ENCODE measurements around the gene ST3GAL5.
"Not testable (repeated sequence)": the region's sequence is repeated elsewhere in the genome, so short reads cannot be mapped to it uniquely, and the experiment has no call there.

ST3GAL5 gene

DNA sequence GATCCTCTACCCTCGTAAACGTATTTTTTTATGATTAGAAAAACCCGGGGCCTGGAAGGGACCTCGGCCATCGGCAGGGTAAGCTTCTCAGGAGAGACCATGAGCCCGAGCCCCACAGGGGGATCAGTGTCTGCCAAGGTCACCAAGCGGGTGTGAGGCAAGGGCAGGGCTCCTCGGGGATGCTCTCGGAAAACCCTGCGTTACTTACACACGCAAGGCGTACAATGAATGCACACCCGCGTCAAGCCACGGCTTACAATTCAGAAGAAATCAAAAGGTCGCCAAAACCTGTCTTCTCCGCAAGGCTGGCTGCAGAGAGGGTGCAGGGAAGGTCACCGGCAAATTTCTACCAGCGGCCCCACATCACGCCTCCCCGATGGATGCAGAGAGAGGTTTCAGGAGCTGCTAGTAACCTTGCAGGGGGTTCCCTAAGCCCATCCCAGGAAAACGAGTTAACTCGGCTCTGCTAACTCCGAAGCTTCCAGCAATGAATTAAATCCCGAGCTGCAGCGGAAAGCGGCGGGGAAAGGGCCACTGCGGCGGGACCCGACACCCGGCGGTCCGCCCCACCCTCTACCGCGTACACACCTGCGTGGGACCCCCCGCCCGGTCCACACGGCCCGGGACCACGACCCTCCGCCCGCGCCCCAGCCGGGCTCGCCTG lies 638 bp downstream of the ST3GAL5 start:
- TF ChIP-seq POU2F2 (IDR thresholded peaks at IDR 0.05; ENCODE audit: low read depth, low read length) (no peak), PAX5 (IDR thresholded peaks at IDR 0.05; ENCODE audit: insufficient read depth, low read length, severe bottlenecking) (no peak), POLR2A (IDR thresholded peaks at IDR 0.05; ENCODE audit: low read depth, low read length) (no peak), SPI1 (IDR thresholded peaks at IDR 0.05; ENCODE audit: low read depth, low read length) (no peak), TAF1 (IDR thresholded peaks at IDR 0.05; ENCODE audit: low read depth, low read length) (no peak), POLR2AphosphoS5 (IDR thresholded peaks at IDR 0.05; ENCODE audit: low read depth, low read length) (no peak)
- FAIRE-seq, result peak; percentile 55
- DNase-seq (ENCODE audit: insufficient read length, low spot score), result peak; percentile 25

DNA sequence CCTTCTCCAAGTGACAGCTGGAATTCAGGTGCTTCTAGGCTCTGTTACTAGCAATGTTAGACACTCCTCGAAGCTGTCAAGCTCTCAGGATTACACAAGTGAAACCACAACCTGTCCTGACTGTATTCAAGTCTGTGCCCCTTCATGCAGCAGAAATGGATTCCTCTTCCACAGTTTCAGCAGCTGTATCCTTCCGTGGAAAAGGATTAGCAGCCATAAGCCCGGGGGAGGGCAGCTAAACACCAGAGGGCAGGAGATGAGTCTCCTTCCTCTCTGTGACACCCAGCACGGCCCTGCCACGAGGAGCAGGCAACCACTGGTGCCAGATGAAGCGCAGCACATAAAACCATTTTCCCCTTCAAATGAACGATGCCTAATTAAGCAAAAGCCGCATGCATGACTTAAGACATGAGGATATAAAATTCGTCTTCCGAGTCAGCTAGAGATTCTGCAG lies 1.2 kb downstream of the ST3GAL5 start:
- peak; percentile 81 for FAIRE-seq
- DNase-seq (ENCODE audit: insufficient read length, low spot score), result peak; percentile 19
- TF ChIP-seq SPI1 (IDR thresholded peaks at IDR 0.05; ENCODE audit: low read depth, low read length) (no peak), POU2F2 (IDR thresholded peaks at IDR 0.05; ENCODE audit: low read depth, low read length) (no peak), POLR2AphosphoS5 (IDR thresholded peaks at IDR 0.05; ENCODE audit: low read depth, low read length) (no peak), POLR2A (IDR thresholded peaks at IDR 0.05; ENCODE audit: low read depth, low read length) (no peak), TAF1 (IDR thresholded peaks at IDR 0.05; ENCODE audit: low read depth, low read length) (no peak), PAX5 (IDR thresholded peaks at IDR 0.05; ENCODE audit: insufficient read depth, low read length, severe bottlenecking) (no peak)

DNA sequence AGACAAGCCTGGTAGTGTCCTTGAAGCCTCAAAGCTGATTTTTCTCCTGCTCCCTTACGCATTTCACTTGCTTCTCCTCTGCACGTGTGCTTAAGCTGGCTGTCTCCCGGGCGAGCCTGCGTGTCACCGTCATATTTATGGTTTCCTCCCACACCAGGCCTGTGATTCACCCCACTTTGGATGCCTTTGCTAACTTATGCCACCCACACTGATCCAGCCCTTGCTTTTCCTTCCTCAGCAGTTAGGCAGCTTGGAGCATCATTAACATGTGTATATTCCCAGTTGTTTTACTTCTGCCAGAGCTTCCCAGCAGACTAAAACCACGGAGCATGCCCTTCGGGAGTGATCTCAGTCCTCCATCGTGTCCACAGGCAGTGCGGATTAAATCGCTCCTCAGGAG lies 2.2 kb downstream of the ST3GAL5 start:
- DNase-seq (ENCODE audit: insufficient read length, low spot score) (no peak), FAIRE-seq (no peak)
- no peak for TF ChIP-seq POLR2AphosphoS5 (IDR thresholded peaks at IDR 0.05; ENCODE audit: low read depth, low read length)
- no peak for TF ChIP-seq TAF1 (IDR thresholded peaks at IDR 0.05; ENCODE audit: low read depth, low read length)
- no peak for TF ChIP-seq SPI1 (IDR thresholded peaks at IDR 0.05; ENCODE audit: low read depth, low read length)
- no peak for TF ChIP-seq POLR2A (IDR thresholded peaks at IDR 0.05; ENCODE audit: low read depth, low read length)
- no peak for TF ChIP-seq POU2F2 (IDR thresholded peaks at IDR 0.05; ENCODE audit: low read depth, low read length)
- TF ChIP-seq PAX5 (IDR thresholded peaks at IDR 0.05; ENCODE audit: insufficient read depth, low read length, severe bottlenecking), result no peak

DNA sequence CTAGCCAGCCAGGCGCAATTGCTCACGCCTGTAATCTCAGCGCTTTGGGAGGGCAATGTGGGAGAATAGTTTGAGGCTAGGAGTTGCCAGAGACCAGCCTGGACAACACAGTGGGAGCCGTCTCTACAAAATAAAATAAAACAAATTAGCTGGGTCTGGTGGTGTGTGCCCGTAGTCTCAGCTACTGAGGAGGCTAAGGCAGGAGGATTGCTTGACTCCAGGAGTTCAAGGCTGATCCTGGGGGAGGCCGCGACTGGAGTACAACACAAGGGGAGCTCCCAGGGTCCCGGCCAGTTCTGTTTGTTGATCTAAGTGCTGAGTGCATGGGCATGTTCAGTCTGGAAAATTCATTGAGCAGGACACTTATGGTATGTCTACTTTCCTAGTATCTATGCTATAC lies 2.6 kb downstream of the ST3GAL5 start:
- TF ChIP-seq SPI1 (IDR thresholded peaks at IDR 0.05; ENCODE audit: low read depth, low read length) (no peak), POU2F2 (IDR thresholded peaks at IDR 0.05; ENCODE audit: low read depth, low read length) (no peak), POLR2AphosphoS5 (IDR thresholded peaks at IDR 0.05; ENCODE audit: low read depth, low read length) (no peak), PAX5 (IDR thresholded peaks at IDR 0.05; ENCODE audit: insufficient read depth, low read length, severe bottlenecking) (no peak), TAF1 (IDR thresholded peaks at IDR 0.05; ENCODE audit: low read depth, low read length) (no peak), POLR2A (IDR thresholded peaks at IDR 0.05; ENCODE audit: low read depth, low read length) (no peak)
- no peak for DNase-seq (ENCODE audit: insufficient read length, low spot score)
- FAIRE-seq, result no peak

DNA sequence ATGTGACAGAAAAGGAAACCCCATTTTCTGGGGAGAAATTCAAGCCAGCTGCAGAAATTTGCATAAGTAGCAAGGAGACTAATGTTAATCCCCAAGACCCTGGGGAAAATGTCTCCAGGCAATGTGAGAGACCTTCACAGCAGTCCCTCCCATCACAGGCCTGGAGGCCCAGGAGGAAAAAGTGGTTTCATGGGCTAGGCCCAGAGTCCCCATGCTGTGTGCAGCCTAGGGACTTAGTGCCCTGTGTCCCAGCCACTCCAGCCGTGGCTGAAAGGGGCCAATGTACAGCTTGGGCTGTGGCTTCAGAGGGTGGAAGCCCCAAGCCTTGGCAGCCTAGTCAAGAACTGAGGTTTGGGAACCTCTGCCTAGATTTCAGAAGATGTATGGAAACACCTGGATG lies 7.0 kb downstream of the ST3GAL5 start:
- not testable (repeated sequence) for FAIRE-seq; DNase-seq (ENCODE audit: insufficient read length, low spot score)

DNA sequence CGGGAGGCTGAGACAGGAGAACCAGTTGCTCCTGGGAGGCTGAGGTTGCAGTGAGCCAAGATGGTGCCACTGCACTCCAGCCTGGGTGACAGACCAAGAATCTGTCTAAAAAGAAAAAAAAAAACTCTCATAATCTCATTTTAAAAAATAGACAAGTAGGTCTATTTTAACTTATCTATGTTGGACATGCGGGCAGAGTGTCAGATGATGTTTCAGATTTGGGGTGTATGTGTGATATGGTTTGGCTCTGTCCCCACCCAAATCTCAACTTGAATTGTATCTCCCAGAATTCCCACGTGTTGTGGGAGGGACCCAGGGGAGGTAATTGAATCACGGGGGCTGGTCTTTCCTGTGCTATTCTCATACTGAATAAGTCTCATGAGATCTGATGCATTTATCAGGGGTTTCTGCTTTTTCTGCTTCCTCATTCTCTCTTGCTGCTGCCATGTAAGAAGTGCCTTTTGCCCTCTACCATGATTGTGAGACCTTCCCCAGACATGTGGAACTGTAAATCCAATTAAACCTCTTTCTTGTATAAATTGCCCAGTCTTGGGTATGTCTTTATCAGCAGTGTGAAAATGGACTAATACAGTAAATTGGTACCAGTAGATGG lies 8.0 kb downstream of the ST3GAL5 start:
- not testable (repeated sequence) for DNase-seq (ENCODE audit: insufficient read length, low spot score); FAIRE-seq

DNA sequence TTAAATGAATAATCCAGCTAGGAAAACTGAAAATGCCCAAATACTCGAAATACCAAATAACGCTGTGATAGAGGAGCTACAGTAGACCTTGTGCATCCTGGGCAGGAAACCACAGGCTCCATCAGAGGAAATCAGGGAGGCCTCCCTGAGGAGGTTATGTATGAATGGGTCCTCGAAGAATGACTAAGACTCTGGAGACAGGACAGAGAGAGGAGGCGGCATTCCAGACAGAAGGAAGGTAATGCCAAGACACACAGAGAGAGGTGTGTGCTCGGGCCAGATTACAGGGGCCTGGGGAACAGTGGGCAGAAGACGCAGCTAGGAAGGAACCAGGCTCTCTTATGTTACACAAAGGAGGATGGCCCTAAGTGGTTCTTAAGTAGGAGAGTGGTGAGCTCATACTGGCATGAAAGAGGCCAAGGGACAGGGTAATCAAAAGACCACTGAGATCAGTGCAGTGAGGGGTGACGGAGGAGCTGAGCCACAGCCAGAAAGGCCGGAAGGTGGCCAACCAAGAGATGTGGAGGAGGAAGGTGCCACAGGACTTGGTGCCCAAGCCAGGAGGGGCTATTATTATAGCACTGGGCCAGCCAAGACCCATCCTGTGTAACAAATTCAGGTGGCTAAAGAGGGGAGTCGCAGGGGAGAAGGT lies 9.9 kb downstream of the ST3GAL5 start:
- no peak for FAIRE-seq
- TF ChIP-seq TAF1 (IDR thresholded peaks at IDR 0.05; ENCODE audit: low read depth, low read length), result no peak
- no peak for TF ChIP-seq PAX5 (IDR thresholded peaks at IDR 0.05; ENCODE audit: insufficient read depth, low read length, severe bottlenecking)
- TF ChIP-seq POU2F2 (IDR thresholded peaks at IDR 0.05; ENCODE audit: low read depth, low read length), result no peak
- no peak for TF ChIP-seq SPI1 (IDR thresholded peaks at IDR 0.05; ENCODE audit: low read depth, low read length)
- TF ChIP-seq POLR2A (IDR thresholded peaks at IDR 0.05; ENCODE audit: low read depth, low read length), result no peak
- TF ChIP-seq POLR2AphosphoS5 (IDR thresholded peaks at IDR 0.05; ENCODE audit: low read depth, low read length), result no peak
- DNase-seq (ENCODE audit: insufficient read length, low spot score), result no peak

DNA sequence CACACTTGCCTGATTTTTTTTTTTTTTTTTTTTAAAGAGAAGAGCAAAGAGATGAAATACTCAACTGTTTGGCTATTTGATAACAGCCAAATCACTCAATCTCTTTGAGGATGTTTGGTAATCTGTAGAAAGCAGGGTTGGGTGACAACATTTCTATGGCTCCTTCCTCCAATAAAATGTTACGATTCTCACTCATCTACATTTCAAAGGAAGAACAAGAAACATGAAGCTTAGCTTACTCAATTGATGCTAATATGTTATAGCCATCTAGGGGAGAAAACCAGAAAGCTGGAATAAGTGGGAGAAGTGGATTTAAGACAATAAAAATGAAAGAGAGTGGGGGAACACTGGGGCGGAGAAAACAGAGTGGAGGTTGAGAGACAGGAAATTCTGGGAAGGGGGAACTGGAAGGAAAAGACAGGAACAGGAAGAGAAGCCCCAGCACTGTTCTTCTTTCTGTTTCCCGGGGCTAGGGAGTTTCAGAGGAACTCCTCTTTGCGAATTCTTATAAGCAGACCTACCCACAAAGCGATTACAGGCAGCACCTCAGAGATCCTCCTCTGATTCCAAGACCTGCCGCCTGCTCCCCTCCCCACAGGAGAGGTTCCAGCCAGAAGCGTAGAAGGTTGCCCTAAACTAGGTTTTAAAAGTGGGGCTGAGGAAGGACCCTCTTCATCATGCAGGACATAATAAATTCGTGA lies 13.3 kb downstream of the ST3GAL5 start:
- TF ChIP-seq TAF1 (IDR thresholded peaks at IDR 0.05; ENCODE audit: low read depth, low read length), result no peak
- no peak for TF ChIP-seq POLR2AphosphoS5 (IDR thresholded peaks at IDR 0.05; ENCODE audit: low read depth, low read length)
- no peak for TF ChIP-seq POLR2A (IDR thresholded peaks at IDR 0.05; ENCODE audit: low read depth, low read length)
- no peak for TF ChIP-seq PAX5 (IDR thresholded peaks at IDR 0.05; ENCODE audit: insufficient read depth, low read length, severe bottlenecking)
- no peak for TF ChIP-seq SPI1 (IDR thresholded peaks at IDR 0.05; ENCODE audit: low read depth, low read length)
- TF ChIP-seq POU2F2 (IDR thresholded peaks at IDR 0.05; ENCODE audit: low read depth, low read length), result no peak
- no peak for FAIRE-seq
- no peak for DNase-seq (ENCODE audit: insufficient read length, low spot score)

DNA sequence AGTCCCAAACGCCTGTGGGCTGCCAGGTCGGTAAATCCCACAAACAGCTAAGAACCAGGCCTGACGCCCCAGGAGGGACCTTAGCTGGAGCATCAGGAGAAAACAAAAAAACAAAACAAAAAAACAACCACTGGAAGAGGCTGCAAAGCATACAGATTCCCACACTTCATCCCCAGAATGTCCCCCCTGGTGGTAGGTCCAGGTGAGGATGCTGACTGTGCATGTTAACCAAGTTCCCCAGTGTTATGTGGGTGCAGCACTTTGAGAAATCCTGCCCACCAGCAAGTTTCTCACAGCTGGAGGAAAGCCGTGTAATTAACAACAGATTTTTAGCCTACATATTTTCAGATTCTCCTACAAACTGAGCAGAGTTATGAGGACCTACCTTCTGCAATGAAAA lies 15.1 kb downstream of the ST3GAL5 start:
- DNase-seq (ENCODE audit: insufficient read length, low spot score) (no peak), FAIRE-seq (no peak)
- no peak for TF ChIP-seq POU2F2 (IDR thresholded peaks at IDR 0.05; ENCODE audit: low read depth, low read length)
- TF ChIP-seq POLR2A (IDR thresholded peaks at IDR 0.05; ENCODE audit: low read depth, low read length), result no peak
